ENCODE data around the gene STRBP. TPM values are rescaled to one million over a fixed set of nuclear protein-coding genes. Genes with fewer than 3 reads are reported as not detected.

STRBP gene
- total RNA-seq, 1 donor from 2014 or later: 87.3 TPM

- DNase-seq (ENCODE audit: low spot score, unreplicated experiment): no peak
- TF ChIP-seq CTCF (IDR thresholded peaks at IDR 0.05; ENCODE audit: unreplicated experiment): no peak
- Mint-ChIP-seq H3K36me3 (ENCODE audit: insufficient read depth) (peaks cover 5% of the 10 kb centered on the region), H3K4me1 (ENCODE audit: low read depth) (peaks cover 7% of the 10 kb centered on the region), H3K27me3 (no peaks in the 10 kb centered on the region), H3K4me3 (ENCODE audit: low read depth) (no peak overlapping the region), H3K9me3 (ENCODE audit: low read depth) (no peaks in the 10 kb centered on the region), H3K27ac (no peak overlapping the region)
Observed at GRCh38 chr9:123165813-123166212, 102.6 kb downstream of the STRBP start.

GRCh38 chr9:123164285-123164684, 104.1 kb downstream of the STRBP start:
- H3K4me3 Mint-ChIP-seq (ENCODE audit: low read depth): no peak overlapping the region
- no peak overlapping the region for H3K27ac Mint-ChIP-seq
- peaks cover 7% of the 10 kb centered on the region for H3K4me1 Mint-ChIP-seq (ENCODE audit: low read depth)
- DNase-seq (ENCODE audit: low spot score, unreplicated experiment): no peak
- H3K9me3 Mint-ChIP-seq (ENCODE audit: low read depth): no peaks in the 10 kb centered on the region
- no peaks in the 10 kb centered on the region for H3K27me3 Mint-ChIP-seq
- H3K36me3 Mint-ChIP-seq (ENCODE audit: insufficient read depth): peaks cover 5% of the 10 kb centered on the region
- TF ChIP-seq CTCF (IDR thresholded peaks at IDR 0.05; ENCODE audit: unreplicated experiment): no peak

- H3K9me3 Mint-ChIP-seq (ENCODE audit: low read depth): no peaks in the 10 kb centered on the region
- no peak overlapping the region for H3K27ac Mint-ChIP-seq
- no peak for DNase-seq (ENCODE audit: low spot score, unreplicated experiment)
- H3K4me1 Mint-ChIP-seq (ENCODE audit: low read depth): peaks cover 5% of the 10 kb centered on the region
- H3K36me3 Mint-ChIP-seq (ENCODE audit: insufficient read depth): peaks cover 6% of the 10 kb centered on the region
- H3K27me3 Mint-ChIP-seq: no peaks in the 10 kb centered on the region
- no peak for TF ChIP-seq CTCF (IDR thresholded peaks at IDR 0.05; ENCODE audit: unreplicated experiment)
- H3K4me3 Mint-ChIP-seq (ENCODE audit: low read depth): no peak overlapping the region
Observed at GRCh38 chr9:123162791-123163345, 105.5 kb downstream of the STRBP start.

GRCh38 chr9:123162360-123162759, 106.0 kb downstream of the STRBP start:
- no peak overlapping the region for H3K27ac Mint-ChIP-seq
- no peaks in the 10 kb centered on the region for H3K9me3 Mint-ChIP-seq (ENCODE audit: low read depth)

GRCh38 chr9:123157221-123157620, 111.2 kb downstream of the STRBP start:
- Mint-ChIP-seq H3K4me1 (ENCODE audit: low read depth) (peaks cover under 1% of the 10 kb centered on the region), H3K9me3 (ENCODE audit: low read depth) (no peaks in the 10 kb centered on the region), H3K36me3 (ENCODE audit: insufficient read depth) (peaks cover 10% of the 10 kb centered on the region), H3K27ac (no peak overlapping the region), H3K4me3 (ENCODE audit: low read depth) (no peak overlapping the region), H3K27me3 (no peaks in the 10 kb centered on the region)
- DNase-seq (ENCODE audit: low spot score, unreplicated experiment): no peak
- no peak for TF ChIP-seq CTCF (IDR thresholded peaks at IDR 0.05; ENCODE audit: unreplicated experiment)

More at GRCh38 chr9:123162360-123162759, 106.0 kb downstream of the STRBP start:
- no peak for TF ChIP-seq CTCF (IDR thresholded peaks at IDR 0.05; ENCODE audit: unreplicated experiment)
- Mint-ChIP-seq H3K36me3 (ENCODE audit: insufficient read depth) (peaks cover 9% of the 10 kb centered on the region), H3K4me3 (ENCODE audit: low read depth) (no peak overlapping the region), H3K4me1 (ENCODE audit: low read depth) (peaks cover 5% of the 10 kb centered on the region), H3K27me3 (no peaks in the 10 kb centered on the region)
- no peak for DNase-seq (ENCODE audit: low spot score, unreplicated experiment)
